Measurements from ENCODE around the gene FARSA. TPM values are rescaled to one million over a fixed set of nuclear protein-coding genes. Genes with fewer than 3 reads are reported as not detected.

FARSA gene
- total and polyA plus RNA-seq, 2 of the 13 experiments (the other 11 are each of a cell fraction or from before 2014, with no cell fraction given) = 25.9 to 72.0 TPM

GRCh38 chr19:12933287-12934072, at the start of gene FARSA (continued):
- no peak for TF ChIP-seq SNAPC4 (CRISPR knock-in tag; IDR thresholded peaks at IDR 0.05)
- TF ChIP-seq ZNF543 (CRISPR knock-in tag; IDR thresholded peaks at IDR 0.05) = peak; percentile 87
- no peak for TF ChIP-seq ISX (CRISPR knock-in tag; conservative IDR thresholded peaks at IDR 0.05)
- TF ChIP-seq IKZF5 (CRISPR knock-in tag; IDR thresholded peaks at IDR 0.05) = peak; percentile 42; the same call in 1 of the 2 replicates
- TF ChIP-seq CENPBD1 (CRISPR knock-in tag; IDR thresholded peaks at IDR 0.05; ENCODE audit: borderline replicate concordance, low read depth) = no peak
- TF ChIP-seq ZSCAN30 (CRISPR knock-in tag; IDR thresholded peaks at IDR 0.05) = no peak
- no peak for TF ChIP-seq ZNF597 (CRISPR knock-in tag; IDR thresholded peaks at IDR 0.05)
- peak; percentile 93 for TF ChIP-seq ZNF891 (CRISPR knock-in tag; IDR thresholded peaks at IDR 0.05)
- TF ChIP-seq ELF3 (CRISPR knock-in tag; IDR thresholded peaks at IDR 0.05) = peak; percentile 73
- no peak for TF ChIP-seq ZNF564 (CRISPR knock-in tag; IDR thresholded peaks at IDR 0.05)
- TF ChIP-seq JUNB (CRISPR knock-in tag; IDR thresholded peaks at IDR 0.05; ENCODE audit: borderline replicate concordance) = no peak
- TF ChIP-seq EZH2 (conservative IDR thresholded peaks at IDR 0.05; ENCODE audit: low read depth, low read length) = no peak
- TF ChIP-seq SUZ12 (IDR thresholded peaks at IDR 0.05; ENCODE audit: low read depth, low read length) = no peak
- TF ChIP-seq ZNF383 (CRISPR knock-in tag; IDR thresholded peaks at IDR 0.05; ENCODE audit: borderline replicate concordance) = no peak
- no peak for TF ChIP-seq JARID2 (CRISPR knock-in tag; IDR thresholded peaks at IDR 0.05; ENCODE audit: insufficient replicate concordance)
- peak; percentile 55; the same call in 1 of the 2 replicates for TF ChIP-seq HBP1 (CRISPR knock-in tag; IDR thresholded peaks at IDR 0.05; ENCODE audit: low read depth)
- no peak for TF ChIP-seq ZNF292 (CRISPR knock-in tag; IDR thresholded peaks at IDR 0.05; ENCODE audit: borderline replicate concordance, low read depth)

Measured in HepG2 (cell line).